ENCODE results near the gene IZUMO1. TPM values are rescaled to one million over a fixed set of nuclear protein-coding genes. Genes with fewer than 3 reads are reported as not detected.

IZUMO1 gene
- total RNA-seq, 1 experiment from 2014 or later: 10.3 TPM

- Mint-ChIP-seq H3K27me3 (ENCODE audit: insufficient read depth, unreplicated experiment) (no peaks in the 10 kb centered on the region), H3K4me3 (ENCODE audit: unreplicated experiment) (no peak overlapping the region), H3K36me3 (ENCODE audit: insufficient read depth, unreplicated experiment) (peaks cover 37% of the 10 kb centered on the region), H3K9me3 (ENCODE audit: unreplicated experiment) (no peaks in the 10 kb centered on the region), H3K27ac (ENCODE audit: unreplicated experiment) (no peak overlapping the region), H3K4me1 (ENCODE audit: low read depth, unreplicated experiment) (peaks cover 28% of the 10 kb centered on the region)
- Histone ChIP-seq H3K9me3 (no peaks in the 10 kb centered on the region), H3K27me3 (replicated peaks; ENCODE audit: control insufficient read depth, insufficient read depth, low read length) (no peaks in the 10 kb centered on the region), H3K4me1 (peaks cover 22% of the 10 kb centered on the region), H3K4me3 (ENCODE audit: low read depth, low read length) (no peak overlapping the region), H3K36me3 (ENCODE audit: control insufficient read depth, insufficient read depth, low read length) (no peaks in the 10 kb centered on the region)
- ChIA-PET POLR2A (no interaction called here), CTCF (interaction anchor here (1.3 kb wide), 1 partner anchor 28 kb away, joined by 4 read pairs; no protein-coding TSS in a partner anchor)
- no peak for DNase-seq
- no peak for TF ChIP-seq CTCF (IDR thresholded peaks at IDR 0.05; ENCODE audit: insufficient read depth in 1 of 2, low read depth in 1 of 2, low read length in 1 of 2, severe bottlenecking in 1 of 2, unreplicated experiment in 1 of 2)
- no TSS peak for BruUV-seq (replicated peaks)
- intact Hi-C loops (cut with micrococcal nuclease; ENCODE audit: unreplicated experiment): no loop called here
Measured at GRCh38 chr19:48742096-48742495, 4.6 kb downstream of the IZUMO1 start.

DNA sequence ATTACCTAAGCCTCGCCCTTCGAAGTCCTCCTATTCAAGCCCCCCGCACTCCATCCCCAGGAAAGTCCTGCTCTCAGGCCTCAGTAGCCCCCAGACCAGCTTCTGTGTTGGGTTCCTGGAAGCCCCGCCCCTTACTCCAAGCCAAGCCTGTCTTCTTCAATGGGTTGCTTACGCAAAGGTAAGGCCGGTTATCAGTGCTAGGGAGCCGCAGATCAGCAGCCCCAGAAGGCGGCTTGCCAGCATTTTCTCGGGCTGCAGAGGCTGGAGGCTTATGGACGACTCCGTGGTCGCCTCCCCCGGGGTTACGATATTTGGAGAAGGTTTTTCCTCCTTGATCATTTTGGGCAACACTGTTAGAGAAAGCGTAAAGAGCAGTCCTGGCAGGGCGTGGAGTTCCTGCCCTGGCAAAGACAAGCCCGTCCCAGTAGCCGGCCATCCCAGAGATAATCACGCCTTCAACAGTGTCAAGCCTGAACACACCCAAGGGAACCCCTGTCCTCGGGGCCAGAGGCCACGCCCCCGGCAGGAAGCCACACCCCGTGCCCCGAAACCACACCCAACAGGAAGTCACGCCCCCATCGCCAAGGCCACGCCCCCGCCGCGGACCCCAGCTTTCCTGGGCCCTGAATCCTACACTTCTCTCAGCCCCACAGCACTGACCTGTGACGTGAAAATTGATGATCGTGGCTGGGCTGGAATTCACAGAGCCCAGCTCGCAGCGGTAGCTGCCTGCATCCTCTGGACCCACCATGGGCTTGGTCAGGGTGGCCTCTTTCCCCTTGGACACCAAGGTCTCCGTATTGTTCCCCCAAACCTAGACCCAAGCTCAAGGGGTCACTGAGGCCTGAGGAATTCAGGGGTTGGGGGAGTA lies 5.3 kb downstream of the IZUMO1 start:
- no TSS peak for BruUV-seq (replicated peaks)
- intact Hi-C loops (cut with micrococcal nuclease; ENCODE audit: unreplicated experiment): no loop called here
- Histone ChIP-seq H3K36me3 (ENCODE audit: control insufficient read depth, insufficient read depth, low read length) (no peaks in the 10 kb centered on the region), H3K27me3 (replicated peaks; ENCODE audit: control insufficient read depth, insufficient read depth, low read length) (no peaks in the 10 kb centered on the region), H3K4me3 (ENCODE audit: low read depth, low read length) (no peak overlapping the region), H3K4me1 (peaks cover 22% of the 10 kb centered on the region), H3K9me3 (no peaks in the 10 kb centered on the region)
- peaks cover 31% of the 10 kb centered on the region for H3K4me1 Mint-ChIP-seq (ENCODE audit: low read depth, unreplicated experiment)
- POLR2A ChIA-PET: no interaction called here
- H3K27ac Mint-ChIP-seq (ENCODE audit: unreplicated experiment): no peak overlapping the region
- peak; percentile 57 to 61 for DNase-seq
- no peak for TF ChIP-seq CTCF (IDR thresholded peaks at IDR 0.05; ENCODE audit: insufficient read depth in 1 of 2, low read depth in 1 of 2, low read length in 1 of 2, severe bottlenecking in 1 of 2, unreplicated experiment in 1 of 2)
- H3K9me3 Mint-ChIP-seq (ENCODE audit: unreplicated experiment): no peaks in the 10 kb centered on the region
- H3K36me3 Mint-ChIP-seq (ENCODE audit: insufficient read depth, unreplicated experiment): peaks cover 35% of the 10 kb centered on the region
- no peaks in the 10 kb centered on the region for H3K27me3 Mint-ChIP-seq (ENCODE audit: insufficient read depth, unreplicated experiment)
- H3K4me3 Mint-ChIP-seq (ENCODE audit: unreplicated experiment): peak overlapping the region; percentile 51
- CTCF ChIA-PET: interaction anchor here (1.3 kb wide), 1 partner anchor 27 kb away, joined by 4 read pairs; no protein-coding TSS in a partner anchor

GRCh38 chr19:48740164-48740972 lies 6.3 kb downstream of the IZUMO1 start, which contains the start of gene RASIP1:
Gene RASIP1 (minus strand): TSS chr19:48740610. CDS start chr19:48740282, 328 bp downstream.
- no peak for TF ChIP-seq CTCF (IDR thresholded peaks at IDR 0.05; ENCODE audit: insufficient read depth in 1 of 2, low read depth in 1 of 2, low read length in 1 of 2, severe bottlenecking in 1 of 2, unreplicated experiment in 1 of 2)
- H3K9me3 ChIP-seq: no peaks in the 10 kb centered on the region
- H3K9me3 Mint-ChIP-seq (ENCODE audit: unreplicated experiment): no peaks in the 10 kb centered on the region
- no peaks in the 10 kb centered on the region for H3K27me3 ChIP-seq (replicated peaks; ENCODE audit: control insufficient read depth, insufficient read depth, low read length)
- no peak for DNase-seq
- peaks cover 22% of the 10 kb centered on the region for H3K4me1 ChIP-seq
- H3K36me3 Mint-ChIP-seq (ENCODE audit: insufficient read depth, unreplicated experiment): peaks cover 30% of the 10 kb centered on the region
- POLR2A ChIA-PET: no interaction called here
- H3K27me3 Mint-ChIP-seq (ENCODE audit: insufficient read depth, unreplicated experiment): no peaks in the 10 kb centered on the region
- peak within 1 kb of the TSS; percentile 79 for H3K4me3 ChIP-seq (ENCODE audit: low read depth, low read length)
- BruUV-seq (replicated peaks): no TSS peak
- no peak within 1 kb of the TSS for H3K27ac Mint-ChIP-seq (ENCODE audit: unreplicated experiment)
- H3K4me3 Mint-ChIP-seq (ENCODE audit: unreplicated experiment): peak within 1 kb of the TSS; percentile 59
- peaks cover 34% of the 10 kb centered on the region for H3K4me1 Mint-ChIP-seq (ENCODE audit: low read depth, unreplicated experiment)
- intact Hi-C loops (cut with micrococcal nuclease; ENCODE audit: unreplicated experiment): no loop called here
- CTCF ChIA-PET: interaction anchor here (0.7 to 2.2 kb wide), 2 partner anchors 20 to 113 kb away, joined by 8 to 9 read pairs; no protein-coding TSS in a partner anchor
- no peaks in the 10 kb centered on the region for H3K36me3 ChIP-seq (ENCODE audit: control insufficient read depth, insufficient read depth, low read length)

Measured in Caco-2 (cell line).